ENCODE data around the gene PCBD1. TPM values are rescaled to one million over a fixed set of nuclear protein-coding genes. Genes with fewer than 3 reads are reported as not detected.
"Not testable (repeated sequence)": the region's sequence is repeated elsewhere in the genome, so short reads cannot be mapped to it uniquely, and the experiment has no call there.

Gene PCBD1
- total RNA-seq, 1 experiment from 2014 or later: 22.2 TPM

- DNase-seq (ENCODE audit: low spot score): no peak
These were observed 24.8 kb downstream of the PCBD1 start for GRCh38 chr10:70863470-70864160.

DNA sequence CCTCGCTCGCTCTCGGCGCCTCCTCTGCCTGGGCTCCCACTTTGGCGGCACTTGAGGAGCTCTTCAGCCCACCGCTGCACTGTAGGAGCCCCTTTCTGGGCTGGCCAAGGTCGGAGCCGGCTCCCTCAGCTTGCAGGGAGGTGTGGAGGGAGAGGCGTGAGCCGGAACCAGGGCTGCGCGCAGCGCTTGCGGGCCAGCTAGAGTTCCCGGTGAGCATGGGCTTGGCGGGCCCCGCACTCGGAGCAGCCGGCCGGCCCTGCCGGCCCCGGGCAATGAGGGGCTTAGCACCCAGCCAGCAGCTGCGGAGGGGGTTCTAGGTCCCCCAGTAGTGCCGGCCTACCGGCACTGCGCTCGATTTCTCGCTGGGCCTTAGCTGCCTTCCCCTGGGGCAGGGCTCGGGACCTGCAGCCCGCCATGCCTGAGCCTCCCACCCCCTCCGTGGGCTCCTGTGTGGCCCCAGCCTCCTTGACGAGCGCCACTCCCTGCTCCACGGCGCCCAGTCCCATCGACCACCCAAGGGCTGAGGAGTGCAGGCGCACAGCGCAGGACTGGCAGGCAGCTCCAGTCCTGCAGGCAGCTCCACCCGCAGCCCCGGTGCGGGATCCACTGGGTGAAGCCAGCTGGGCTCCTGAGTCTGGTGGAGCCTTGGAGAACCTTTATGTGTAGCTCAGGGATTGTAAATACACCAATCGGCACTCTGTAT lies 26.7 kb downstream of the PCBD1 start:
- not testable (repeated sequence) for DNase-seq (ENCODE audit: low spot score)

DNA sequence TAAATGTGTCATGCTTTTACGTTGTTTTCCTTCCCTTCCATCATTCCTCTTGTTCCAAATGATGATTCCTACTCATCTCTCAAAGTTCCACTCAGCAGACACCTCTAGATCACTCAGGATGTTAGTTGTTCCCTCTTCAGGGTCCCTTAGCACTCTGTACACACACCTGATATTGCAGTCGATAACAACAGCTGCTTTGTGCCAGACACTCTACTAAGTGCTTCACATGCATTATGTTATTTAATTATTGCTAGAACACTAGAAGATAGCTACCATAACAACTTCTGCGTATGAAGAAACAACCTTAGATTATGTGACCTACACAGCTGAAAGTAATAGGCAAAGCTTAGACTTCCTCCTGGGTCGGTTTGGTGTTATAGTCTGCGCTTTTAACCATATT lies 29.6 kb downstream of the PCBD1 start:
- no peak for DNase-seq (ENCODE audit: low spot score)

GRCh38 chr10:70856454-70856853 lies 31.9 kb downstream of the PCBD1 start:
- DNase-seq (ENCODE audit: low spot score): no peak

- no peak for DNase-seq (ENCODE audit: low spot score)
These were observed 34.9 kb downstream of the PCBD1 start for GRCh38 chr10:70853457-70853856.

DNA sequence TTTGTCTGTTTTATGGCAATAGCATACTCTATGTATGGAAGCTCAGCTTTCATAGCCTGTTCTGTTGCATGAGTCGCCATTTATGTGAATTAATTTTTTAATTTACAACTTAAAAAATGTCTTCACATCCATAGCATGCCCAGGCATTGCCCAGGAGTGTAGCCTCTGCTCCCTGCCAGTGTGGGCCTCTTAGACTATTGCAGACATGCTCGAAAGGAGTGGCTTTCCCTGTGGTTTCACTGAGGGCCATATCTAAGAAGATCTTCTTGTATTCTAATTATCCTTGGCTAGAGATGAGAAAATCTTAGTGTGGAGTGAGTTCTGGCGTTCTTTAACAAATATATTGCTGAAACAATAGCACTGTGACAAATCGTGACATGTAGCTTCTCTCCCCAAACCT lies 35.3 kb downstream of the PCBD1 start:
- no peak for DNase-seq (ENCODE audit: low spot score)

GRCh38 chr10:70851597-70852475 lies 36.5 kb downstream of the PCBD1 start:
- DNase-seq (ENCODE audit: low spot score): no peak

GRCh38 chr10:70850097-70850496 lies 38.3 kb downstream of the PCBD1 start:
- DNase-seq (ENCODE audit: low spot score): no peak

DNA sequence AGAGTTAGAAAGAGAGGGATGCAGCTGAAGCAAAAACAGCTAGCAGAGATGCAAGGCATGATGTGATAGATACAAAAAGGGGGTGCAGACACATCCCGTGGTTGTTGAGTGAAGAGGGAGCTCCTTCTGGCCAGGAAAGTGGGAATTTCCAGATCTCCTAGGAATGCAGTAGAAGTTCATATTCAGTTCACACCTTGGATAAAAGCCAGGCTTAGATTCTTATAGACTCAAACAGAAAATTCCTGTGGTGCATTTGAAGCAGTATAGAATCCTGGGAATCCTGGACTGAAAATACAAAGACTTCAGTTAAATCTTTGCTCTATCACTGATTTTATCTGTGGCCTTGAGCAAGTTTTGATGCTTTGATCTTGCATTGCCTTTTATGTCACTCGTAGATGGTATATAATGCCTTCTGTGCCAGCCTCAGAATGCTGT lies 38.8 kb downstream of the PCBD1 start:
- DNase-seq (ENCODE audit: low spot score): peak; percentile 33

- DNase-seq (ENCODE audit: low spot score): no peak
These were observed 40.6 kb downstream of the PCBD1 start for GRCh38 chr10:70847659-70848360.

- no peak for DNase-seq (ENCODE audit: low spot score)
These were observed 41.6 kb downstream of the PCBD1 start for GRCh38 chr10:70846795-70847194.

GRCh38 chr10:70845816-70846215 lies 42.5 kb downstream of the PCBD1 start:
- no peak for DNase-seq (ENCODE audit: low spot score)

DNA sequence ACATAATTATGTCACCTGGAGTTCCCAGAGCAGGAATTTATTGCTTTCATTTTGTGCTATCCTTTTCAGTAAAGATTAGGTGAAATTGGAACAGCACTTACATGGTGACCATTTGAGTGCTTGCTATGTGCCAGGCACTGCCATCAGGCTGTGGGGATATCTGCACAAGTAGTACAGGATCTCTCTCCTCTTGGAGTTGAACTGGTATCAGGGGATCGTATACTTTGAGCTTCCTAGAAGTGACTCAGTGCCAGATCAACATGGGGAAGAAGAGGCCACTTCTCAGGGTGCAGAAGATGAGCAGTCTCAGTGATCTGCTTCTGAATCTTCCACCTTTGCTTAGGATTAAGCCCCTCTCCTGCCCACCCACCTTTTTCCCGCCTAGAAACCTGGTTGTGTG lies 43.1 kb downstream of the PCBD1 start:
- no peak for DNase-seq (ENCODE audit: low spot score)

GRCh38 chr10:70843776-70844489 lies 44.4 kb downstream of the PCBD1 start:
- DNase-seq (ENCODE audit: low spot score): no peak

- no peak for DNase-seq (ENCODE audit: low spot score)
These were observed 45.0 kb downstream of the PCBD1 start for GRCh38 chr10:70843333-70843732.

GRCh38 chr10:70840836-70841235 lies 47.5 kb downstream of the PCBD1 start:
- DNase-seq (ENCODE audit: low spot score): no peak

GRCh38 chr10:70838270-70838805 lies 50.0 kb downstream of the PCBD1 start:
- DNase-seq (ENCODE audit: low spot score): no peak

GRCh38 chr10:70837660-70838059 lies 50.7 kb downstream of the PCBD1 start:
- no peak for DNase-seq (ENCODE audit: low spot score)

- no peak for DNase-seq (ENCODE audit: low spot score)
These were observed 52.0 kb downstream of the PCBD1 start for GRCh38 chr10:70836319-70836718.

- DNase-seq (ENCODE audit: low spot score): no peak
These were observed 53.8 kb downstream of the PCBD1 start for GRCh38 chr10:70834441-70835151.

Data from H4 (cell line).